H54 (cell line): Measurements from ENCODE around the gene SYCP2.

Source experiments
- DNase-seq: peaks from one replicate; pipeline ENCODE4 v3.0.0; 2011; ENCODE audit warnings: low spot score, mixed read lengths; ENCODE audit not compliant: insufficient read length
- FAIRE-seq: peaks from 3 replicates; lab custom pipeline; 2011; peaks lifted over from hg19 to GRCh38; lab: Jason Lieb, UNC
- POLR2A ChIP-seq: IDR thresholded peaks from 2 replicates; pipeline ENCODE4 v1.6.1; 2011; ENCODE audit warnings: low read depth, mild to moderate bottlenecking, low read length

SYCP2 gene

DNA sequence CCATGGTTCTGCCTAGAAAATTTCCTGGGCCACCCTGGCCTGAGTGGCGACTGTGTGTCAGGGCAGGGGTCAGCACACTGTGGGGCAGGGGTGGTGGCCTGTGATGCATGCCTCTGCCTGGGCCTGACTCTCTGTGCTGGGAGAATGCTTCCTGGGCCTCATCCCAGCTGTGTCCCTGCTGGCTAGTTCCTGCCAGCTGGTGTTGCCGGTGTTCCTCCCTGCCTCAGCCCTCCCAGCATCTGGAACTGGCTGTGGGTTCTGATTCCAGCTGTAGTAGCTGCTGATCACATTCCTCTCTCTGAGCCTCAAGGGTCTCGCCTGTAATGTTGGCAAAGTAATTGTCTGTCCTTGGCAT is 101.5 kb downstream of the SYCP2 start:
- FAIRE-seq (no peak), DNase-seq (no peak)
- no peak for TF ChIP-seq POLR2A

DNA sequence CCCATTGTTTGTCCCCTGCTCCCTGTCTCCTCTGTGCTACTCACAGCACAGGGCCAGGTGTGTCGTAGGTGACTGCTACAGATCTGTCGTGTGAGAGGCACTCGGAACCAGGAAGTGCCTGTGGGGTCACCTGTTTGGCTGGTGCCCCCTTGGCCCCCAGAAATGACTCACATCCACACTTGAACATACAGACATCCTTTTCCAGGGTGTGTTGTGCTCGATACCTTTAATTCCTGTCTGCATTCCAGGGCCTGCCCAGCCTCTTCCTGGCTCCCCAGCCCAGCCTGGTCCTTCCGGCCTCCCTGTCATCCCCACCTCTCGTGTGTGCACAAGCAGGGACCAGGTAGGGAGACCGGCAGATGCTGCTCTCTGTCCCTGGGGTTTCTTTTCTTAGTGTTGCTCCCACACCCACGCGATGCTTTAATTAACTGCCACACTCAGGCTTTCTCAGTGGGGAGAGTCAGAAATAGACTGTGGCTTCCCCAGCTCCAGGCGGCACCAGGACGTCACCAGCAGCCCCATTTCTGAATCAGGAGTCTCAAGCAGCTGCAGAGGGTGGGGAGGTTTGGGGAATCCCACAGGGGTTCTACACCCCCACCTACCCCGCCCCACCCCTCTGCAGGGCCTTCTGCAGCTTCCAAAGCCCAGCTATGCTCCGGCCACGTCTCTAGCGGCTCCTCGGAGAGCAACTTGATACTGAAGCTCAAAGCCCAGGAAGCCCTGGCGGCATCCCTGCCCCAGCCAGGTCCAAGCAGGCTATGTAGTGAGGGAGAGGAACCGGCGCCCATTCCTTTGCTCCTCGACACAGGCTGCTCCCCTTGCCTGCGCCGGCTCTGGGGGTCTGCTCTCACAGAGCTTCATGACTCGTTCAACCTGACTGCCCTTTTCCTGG is 102.2 kb downstream of the SYCP2 start:
- no peak for FAIRE-seq
- no peak for DNase-seq
- no peak for TF ChIP-seq POLR2A

DNA sequence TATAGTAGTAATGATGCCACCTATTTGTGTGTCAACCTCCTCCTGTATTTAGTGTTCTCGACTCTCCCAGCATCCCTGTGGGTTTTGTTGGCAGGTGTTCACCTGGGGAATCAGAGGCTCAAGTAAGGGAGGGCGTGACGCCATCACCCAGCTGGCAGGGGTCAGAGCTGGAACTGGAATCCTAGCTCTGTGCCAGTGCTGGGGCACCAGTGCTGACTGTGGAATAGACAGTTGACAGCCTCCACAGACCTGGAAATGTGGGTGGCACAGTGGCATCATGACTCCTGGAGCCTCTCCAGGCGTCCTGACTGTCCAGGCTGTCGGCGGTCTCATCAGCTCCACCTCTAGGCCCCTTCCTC is 102.8 kb downstream of the SYCP2 start:
- FAIRE-seq (no peak), DNase-seq (no peak)
- TF ChIP-seq POLR2A = no peak

DNA sequence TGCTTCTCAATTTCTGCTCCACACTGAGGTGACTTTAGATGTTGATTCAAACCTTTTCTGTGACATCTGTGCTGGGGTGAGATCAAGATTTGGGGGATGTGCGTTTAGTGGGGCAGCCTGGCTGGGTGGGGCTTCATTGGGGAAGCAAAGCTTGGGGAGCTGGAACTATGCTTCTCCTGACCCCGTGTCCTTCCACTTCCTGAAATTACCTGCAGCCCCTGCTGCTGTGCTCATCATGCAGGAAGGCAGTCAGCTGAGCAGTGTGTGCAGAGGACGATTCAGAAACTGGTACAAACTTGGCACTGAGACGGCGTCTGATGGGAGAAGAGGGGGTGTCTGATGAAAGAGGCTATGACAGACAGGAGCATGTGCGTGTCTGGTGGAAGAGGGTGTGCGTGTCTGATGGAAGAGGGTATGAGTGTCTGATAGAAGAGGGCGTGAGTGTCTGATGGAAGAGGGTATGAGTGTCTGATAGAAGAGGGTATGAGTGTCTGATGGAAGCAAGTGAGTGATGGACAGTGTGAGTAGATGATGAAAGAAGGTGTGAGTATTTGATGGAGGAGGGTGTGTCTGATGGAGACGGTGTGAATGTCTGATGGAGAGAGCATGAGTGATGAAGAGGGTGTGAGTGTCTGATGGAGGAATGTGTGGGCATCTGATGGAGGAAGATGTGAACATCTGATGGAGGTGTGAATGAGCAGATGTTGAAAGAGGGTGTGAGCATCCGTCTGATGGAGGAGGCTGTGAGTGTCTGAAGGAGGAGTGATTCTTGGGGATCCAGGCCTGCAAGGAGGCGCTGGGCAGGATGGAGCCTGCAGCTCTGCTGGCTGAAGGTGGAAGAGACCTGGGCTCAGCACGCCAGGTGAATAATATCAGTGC is 103.4 kb downstream of the SYCP2 start:
- no peak for FAIRE-seq
- DNase-seq = no peak
- no peak for TF ChIP-seq POLR2A

DNA sequence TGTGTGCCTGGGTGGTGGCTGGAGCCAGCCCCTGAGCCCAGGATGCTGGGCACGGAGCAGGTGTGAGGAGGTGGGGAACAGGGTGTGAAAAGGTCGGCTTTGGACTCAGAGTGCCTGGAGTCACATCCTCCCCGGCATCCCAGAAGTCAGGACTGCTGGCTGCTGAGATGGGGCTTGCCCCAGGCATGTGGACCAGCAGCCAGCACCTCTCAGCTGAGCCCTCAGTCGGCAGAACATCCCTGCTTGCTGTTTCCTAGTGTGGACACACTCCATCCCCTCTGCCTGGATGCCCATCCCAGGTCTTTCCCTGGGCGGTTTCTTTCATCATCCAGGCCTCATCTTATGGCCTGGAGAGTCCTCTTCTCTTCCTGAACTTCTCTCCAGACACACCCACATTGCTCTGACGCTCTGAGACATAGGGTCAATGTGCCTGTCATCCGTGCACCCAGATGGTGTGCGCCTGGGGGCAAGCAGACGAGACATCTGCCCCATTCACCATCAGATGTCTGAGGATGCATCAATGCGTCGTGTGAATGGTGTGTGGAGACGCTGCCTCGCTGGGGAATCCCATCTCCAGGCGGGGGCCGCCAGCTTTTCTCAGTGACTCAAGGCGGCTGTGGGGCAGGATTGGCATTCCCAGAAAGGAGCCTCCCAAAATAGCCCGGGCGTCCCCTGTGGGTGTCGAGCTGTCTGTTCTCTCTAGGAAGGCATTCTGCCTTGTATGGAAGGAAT is 104.2 kb downstream of the SYCP2 start:
- DNase-seq = no peak
- FAIRE-seq = no peak
- TF ChIP-seq POLR2A = no peak

DNA sequence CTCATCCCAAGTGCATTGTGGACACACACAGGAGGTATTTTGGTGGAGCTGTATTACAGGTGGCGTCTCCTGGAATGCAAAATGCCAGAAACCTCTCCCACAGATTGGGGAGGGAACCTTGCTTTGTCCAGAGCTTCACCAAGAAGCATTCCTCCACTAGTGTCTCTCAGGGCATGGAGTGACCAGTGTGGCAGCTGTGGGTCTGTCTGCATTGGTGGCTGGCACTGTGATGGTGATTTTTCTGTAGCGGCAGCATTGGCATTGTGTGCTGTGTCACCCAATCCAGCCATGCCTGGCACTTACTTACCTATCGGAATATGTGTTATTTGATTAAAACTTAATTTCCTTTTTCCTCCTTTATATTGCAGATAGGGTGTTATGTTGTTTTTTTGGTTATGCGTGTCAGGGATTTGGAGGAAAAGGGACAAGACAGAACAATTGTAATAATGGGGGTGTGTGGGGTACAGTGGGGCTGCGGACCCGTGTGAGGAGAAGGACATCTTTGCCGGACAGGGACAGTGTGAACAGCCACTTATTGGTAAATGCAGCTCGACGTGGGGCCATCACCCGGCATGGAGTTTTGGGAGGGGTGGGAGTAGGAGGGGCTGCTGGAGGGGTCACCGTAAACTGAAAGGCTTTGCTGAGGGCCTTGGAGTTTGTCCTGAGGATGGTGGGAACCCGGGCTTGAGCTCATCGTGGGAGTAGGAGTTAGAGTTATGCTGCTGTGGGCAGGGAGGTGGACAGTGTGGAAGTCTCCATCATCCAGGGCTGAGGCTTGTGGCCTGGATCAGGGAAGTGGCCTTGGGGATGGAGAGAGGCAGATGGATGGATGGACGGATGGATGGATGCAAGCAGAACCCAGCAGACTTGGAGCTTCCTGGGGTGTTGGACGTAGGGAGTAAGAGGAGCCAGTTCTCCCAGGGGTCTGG is 105.0 kb downstream of the SYCP2 start:
- no peak for DNase-seq
- FAIRE-seq = no peak
- no peak for TF ChIP-seq POLR2A

DNA sequence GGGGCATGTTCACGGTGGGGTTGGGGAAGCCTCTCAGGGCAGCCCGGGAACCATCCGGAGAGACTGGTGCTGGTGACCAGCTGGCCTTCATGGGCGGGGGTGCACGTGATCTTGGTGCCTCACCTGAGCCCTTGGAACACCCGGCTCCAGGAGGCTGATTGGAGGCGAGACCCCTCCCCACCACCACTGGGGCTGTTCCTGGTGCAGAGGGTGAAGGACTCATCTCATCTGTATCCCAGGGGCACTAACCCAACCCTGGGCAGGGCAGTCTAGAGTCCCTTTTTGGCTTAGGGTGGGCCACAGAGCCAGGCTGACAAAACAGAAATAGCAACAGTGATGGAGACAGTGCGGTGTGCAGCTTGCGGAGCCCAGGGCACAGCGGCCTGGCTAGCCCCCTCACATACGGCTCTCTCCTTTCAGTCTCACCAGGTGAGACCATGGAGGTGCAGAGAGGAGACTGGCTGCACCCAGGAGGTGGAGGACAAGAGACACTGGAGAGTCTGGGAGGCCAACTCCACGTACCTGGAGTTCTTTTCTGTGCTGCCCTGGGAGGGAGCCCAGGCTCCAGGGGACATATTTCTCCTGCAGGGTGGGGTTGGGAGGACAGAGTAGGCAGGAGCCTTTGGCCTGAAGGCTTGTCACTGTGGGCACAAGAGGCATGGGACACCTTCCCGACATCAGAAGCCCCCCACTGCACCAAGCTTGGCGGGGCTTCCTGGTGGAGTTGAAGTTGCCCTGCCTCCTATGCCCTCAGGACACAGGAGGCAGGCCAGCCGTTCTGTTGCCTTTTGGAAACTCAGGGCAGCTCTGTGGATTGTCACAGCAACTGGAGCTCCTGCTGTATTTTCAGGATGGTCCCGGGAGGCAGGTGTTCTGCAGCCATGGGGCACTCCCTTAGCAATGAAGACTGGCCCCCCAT is 106.0 kb downstream of the SYCP2 start:
- FAIRE-seq = no peak
- no peak for TF ChIP-seq POLR2A

DNA sequence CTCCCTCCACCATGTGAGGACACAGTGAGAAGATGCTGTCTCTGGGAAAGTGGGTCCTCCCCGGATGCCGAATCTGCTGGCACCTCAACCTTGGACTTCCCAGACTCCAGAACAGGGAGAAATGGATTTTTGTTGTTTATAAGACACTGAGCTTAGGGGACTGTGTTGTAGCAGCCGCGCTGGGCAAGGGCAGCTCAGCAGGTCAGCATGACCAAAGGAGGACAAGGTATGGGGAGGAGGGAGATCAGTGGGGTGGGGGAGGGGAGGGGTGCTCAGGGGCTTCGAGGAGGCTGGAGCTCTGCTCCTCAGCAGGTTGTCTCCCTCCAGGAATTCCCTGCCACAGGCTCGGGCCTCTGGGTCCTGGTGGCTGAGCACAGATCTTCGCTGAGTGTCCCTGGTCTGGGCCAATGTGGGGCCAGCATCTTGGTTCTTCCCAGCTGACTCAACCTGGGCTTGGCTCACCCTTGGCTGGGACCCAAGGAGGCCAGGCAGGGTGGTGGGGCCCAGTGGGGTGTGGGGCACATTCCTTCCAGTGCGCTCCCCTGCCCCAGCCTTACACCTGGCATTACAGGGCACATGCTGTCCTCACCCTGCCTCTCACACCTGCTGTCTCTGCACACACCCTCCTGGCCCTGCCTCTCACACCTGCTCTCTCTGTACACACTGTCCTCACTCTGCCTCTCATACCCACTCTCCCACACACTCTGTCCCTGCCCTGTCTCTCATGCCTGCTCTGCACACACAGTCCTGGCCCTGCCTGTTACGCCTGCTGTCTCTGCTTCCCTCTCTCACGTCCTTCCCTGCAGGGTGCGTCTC is 107.3 kb downstream of the SYCP2 start:
- no peak for FAIRE-seq
- no peak for TF ChIP-seq POLR2A
- DNase-seq = no peak

More for the DNA sequence above, 106.0 kb downstream of the SYCP2 start:
- no peak for DNase-seq

DNA sequence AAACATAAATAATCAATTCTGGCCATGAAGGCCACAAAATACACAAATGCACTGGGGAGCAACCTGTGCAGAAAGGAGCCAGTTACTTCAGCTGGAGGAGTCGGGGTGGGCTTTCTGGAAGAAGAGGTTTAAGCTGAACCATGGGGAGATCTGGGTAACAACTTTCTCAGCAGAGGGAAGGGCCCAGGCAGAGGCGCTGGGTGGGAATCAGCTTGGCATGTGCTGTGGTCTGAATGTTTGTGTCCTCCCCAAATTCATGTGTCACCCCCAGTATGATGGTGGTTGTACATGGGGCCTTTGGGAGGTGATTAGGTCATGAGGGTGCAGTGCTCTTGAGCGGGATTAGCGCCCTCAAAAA is 107.9 kb downstream of the SYCP2 start:
- FAIRE-seq = no peak

DNA sequence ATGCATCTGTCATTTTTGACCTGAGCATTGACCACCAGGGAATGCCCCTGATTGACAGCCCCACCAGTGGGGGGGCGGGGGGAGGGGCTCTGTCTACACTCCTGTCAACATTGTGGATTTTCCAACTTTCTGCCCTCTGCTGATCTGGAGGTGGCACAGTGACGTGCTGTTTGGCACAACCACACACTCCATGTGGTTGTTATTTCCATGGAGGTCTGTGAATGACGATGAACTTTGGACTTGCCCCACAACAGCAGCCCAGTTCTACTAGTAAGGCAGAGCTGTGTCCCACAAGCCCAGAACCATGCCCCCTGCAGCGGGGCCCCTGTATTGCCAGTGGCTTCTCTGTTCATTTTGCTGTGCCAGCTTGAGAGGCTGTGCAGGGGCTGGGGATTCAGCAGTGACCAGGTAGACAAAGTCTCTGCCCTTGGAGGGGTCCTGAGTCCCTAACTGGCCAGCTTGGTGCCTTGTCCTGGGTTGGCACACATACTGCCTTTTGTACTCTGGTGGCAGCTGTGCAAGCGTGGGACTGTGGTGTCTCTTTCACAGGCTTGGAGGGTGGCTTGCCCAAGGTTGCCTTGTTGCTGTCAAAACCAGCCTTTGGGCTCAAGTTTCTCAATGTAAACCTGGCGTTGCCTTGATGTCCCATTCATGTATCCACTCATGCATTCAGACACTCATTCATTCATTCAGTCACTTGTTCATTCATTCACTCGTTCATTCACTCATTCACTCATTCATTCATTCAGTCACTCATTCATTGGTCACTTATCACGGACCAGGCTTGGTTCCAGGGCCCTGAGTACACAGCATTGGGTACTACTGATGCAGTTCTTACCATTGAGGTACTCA is 108.5 kb downstream of the SYCP2 start:
- no peak for TF ChIP-seq POLR2A
- DNase-seq (no peak), FAIRE-seq (no peak)

More for the DNA sequence above, 107.9 kb downstream of the SYCP2 start:
- DNase-seq = no peak
- no peak for TF ChIP-seq POLR2A
